SU-DHL-6 (cell line): ENCODE results near the gene SUPT4H1.

ENCODE experiments used
- H2AFZ ChIP-seq: fragments of 200-600 bp; sonication (generic); 2 replicates; pipeline ENCODE4 v1.6.1; 2014; ENCODE audit warnings: low read depth, mild to moderate bottlenecking, moderate library complexity, mixed read lengths, antibody characterized with exemption, low read length; ENCODE audit not compliant: severe bottlenecking
- H3F3A ChIP-seq: fragments of 200-600 bp; shearing (Covaris generic); 2 replicates; pipeline ENCODE4 v1.6.0; 2016; ENCODE audit warnings: antibody characterized with exemption, mild to moderate bottlenecking; ENCODE audit not compliant: insufficient read depth
- H3K27ac ChIP-seq: fragments of 200-600 bp; sonication (generic); 2 replicates; pipeline ENCODE4 v1.5.1; 2016; ENCODE audit warnings: low read depth, mild to moderate bottlenecking, low read length, moderate library complexity, mixed read lengths
- H3K27me3 ChIP-seq: fragments of 200-600 bp; sonication (generic), shearing (Covaris generic); 2 replicates; pipeline ENCODE4 v1.6.0; 2014; ENCODE audit warnings: mild to moderate bottlenecking, low read length
- H3K36me3 ChIP-seq: fragments of 200-600 bp; sonication (generic); 2 replicates; pipeline ENCODE4 v1.6.1; 2014; ENCODE audit warnings: mild to moderate bottlenecking, low read length, mixed read lengths
- H3K4me2 ChIP-seq: fragments of 300-600, 200-600 bp; shearing (Covaris generic), sonication (generic); 2 replicates; pipeline ENCODE4 v1.6.0; 2014; ENCODE audit warnings: low read length, low read depth, mild to moderate bottlenecking; ENCODE audit not compliant: poor library complexity, severe bottlenecking
- H3K4me3 ChIP-seq: fragments of 200-600 bp; sonication (generic); 2 replicates; pipeline ENCODE4 v1.5.1; 2014; ENCODE audit warnings: antibody characterized with exemption, low read length, mild to moderate bottlenecking, mixed read lengths; ENCODE audit not compliant: insufficient read depth, poor library complexity, severe bottlenecking
- H3K79me2 ChIP-seq: fragments of 200-600 bp; sonication (generic); 2 replicates; pipeline ENCODE4 v1.6.1; 2014; ENCODE audit warnings: mild to moderate bottlenecking, low read length, moderate library complexity; ENCODE audit not compliant: insufficient read depth
- H3K9ac ChIP-seq: fragments of 200-600 bp; sonication (generic); 2 replicates; pipeline ENCODE4 v1.7.0; 2014; ENCODE audit warnings: mild to moderate bottlenecking, low read length
- H3K9me2 ChIP-seq: fragments of 200-600 bp; sonication (generic); replicated peaks from 2 replicates; pipeline ENCODE4 v1.6.1; 2014; ENCODE audit warnings: low read length; ENCODE audit not compliant: insufficient read depth
- H3K9me3 ChIP-seq: fragments of 200-600 bp; sonication (generic); 2 replicates; pipeline ENCODE4 v1.6.1; 2014; ENCODE audit warnings: low read length, mixed read lengths; ENCODE audit not compliant: insufficient read depth
- H4K20me1 ChIP-seq: fragments of 200-600 bp; sonication (generic); 2 replicates; pipeline ENCODE4 v1.6.1; 2014; ENCODE audit warnings: low read depth, mild to moderate bottlenecking, antibody characterized with exemption, low read length, moderate library complexity, mixed read lengths
- CTCF ChIP-seq: fragments of 200-600 bp; sonication (generic); IDR thresholded peaks from one replicate; pipeline ENCODE4 v1.5.1; 2017; ENCODE audit warnings: antibody characterized with exemption, mild to moderate bottlenecking, low read length, moderate library complexity; ENCODE audit not compliant: insufficient read depth, poor library complexity, severe bottlenecking
- EZH2phosphoT487 ChIP-seq: fragments of 200-600 bp; sonication (generic), shearing (Covaris generic); conservative IDR thresholded peaks from 2 replicates; pipeline ENCODE4 v1.6.1; 2018; ENCODE audit warnings: mild to moderate bottlenecking, antibody characterized with exemption, low read length, moderate library complexity, mixed read lengths

The SUPT4H1 gene

GRCh38 chr17:58325289-58325726 is 26.7 kb downstream of the SUPT4H1 start:
- Histone ChIP-seq H3K27ac (no peak overlapping the region), H2AFZ (no peak overlapping the region), H3K4me3 (no peak overlapping the region)

GRCh38 chr17:58324409-58325288 is 27.4 kb downstream of the SUPT4H1 start:
- Histone ChIP-seq H3K9me2 (no peaks in the 10 kb centered on the region), H2AFZ (no peak overlapping the region), H3K9me3 (no peaks in the 10 kb centered on the region), H3F3A (peaks cover 27% of the 10 kb centered on the region), H3K36me3 (no peaks in the 10 kb centered on the region), H4K20me1 (no peaks in the 10 kb centered on the region), H3K9ac (no peak overlapping the region), H3K27ac (no peak overlapping the region), H3K4me3 (no peak overlapping the region), H3K4me2 (no peak overlapping the region), H3K79me2 (no peaks in the 10 kb centered on the region), H3K27me3 (no peaks in the 10 kb centered on the region)
- TF ChIP-seq EZH2phosphoT487 (no peak), CTCF (no peak)

More at GRCh38 chr17:58325289-58325726, 26.7 kb downstream of the SUPT4H1 start:
- Histone ChIP-seq H3K79me2 (no peaks in the 10 kb centered on the region), H3F3A (peaks cover 33% of the 10 kb centered on the region), H3K4me2 (no peak overlapping the region), H3K36me3 (peaks cover under 1% of the 10 kb centered on the region; the same call in 1 of the 2 replicates), H3K9ac (no peak overlapping the region), H3K27me3 (no peaks in the 10 kb centered on the region), H3K9me3 (no peaks in the 10 kb centered on the region), H3K9me2 (no peaks in the 10 kb centered on the region), H4K20me1 (no peaks in the 10 kb centered on the region)
- TF ChIP-seq CTCF: no peak
- TF ChIP-seq EZH2phosphoT487: no peak

GRCh38 chr17:58324056-58324408 is 28.0 kb downstream of the SUPT4H1 start:
- Histone ChIP-seq H3K79me2 (no peaks in the 10 kb centered on the region), H3K9me3 (no peaks in the 10 kb centered on the region), H3K36me3 (no peaks in the 10 kb centered on the region), H3F3A (peaks cover 22% of the 10 kb centered on the region), H3K9me2 (no peaks in the 10 kb centered on the region), H2AFZ (no peak overlapping the region), H3K27ac (no peak overlapping the region), H3K9ac (no peak overlapping the region), H4K20me1 (no peaks in the 10 kb centered on the region), H3K27me3 (no peaks in the 10 kb centered on the region), H3K4me3 (no peak overlapping the region), H3K4me2 (no peak overlapping the region)
- TF ChIP-seq EZH2phosphoT487: no peak
